Stomach (tissue), 9 donors: ENCODE measurements around the gene HES6. TPM values are rescaled to one million over a fixed set of nuclear protein-coding genes. Genes with fewer than 3 reads are reported as not detected.

Source experiments
- DNase-seq, 2 donors: peaks; one replicate each; pipeline versions ENCODE4 v3.0.0 to v3.0.0-alpha.2; 2013 to 2019
- H3K27ac ChIP-seq, 5 donors: fragments of 200-600 bp in 4 of 5; sonication (generic) in 4 of 5; one replicate each; pipeline ENCODE4 v1.5.1; 2013 to 2019; ENCODE audit warnings: mild to moderate bottlenecking in 1 of 5, moderate library complexity in 1 of 5
- H3K27me3 ChIP-seq, 3 donors: fragments of 200-600 bp; sonication (generic); one replicate each; pipeline ENCODE4 v1.5.1; 2017 to 2019; ENCODE audit warnings: mixed run types in 1 of 3
- H3K36me3 ChIP-seq, 4 donors: fragments of 200-600 bp; sonication (generic); 1 replicate in 3 of 4; 2 replicates in 1 of 4; pipeline ENCODE4 v1.5.1; 2016 to 2019
- H3K4me1 ChIP-seq, 4 donors: fragments of 200-600 bp; sonication (generic); one replicate each; pipeline ENCODE4 v1.5.1; 2016 to 2019
- H3K4me3 ChIP-seq, 4 donors: fragments of 200-600 bp; sonication (generic) in 3 of 4; one replicate each; pipeline ENCODE4 v1.5.1; 2016 to 2019; ENCODE audit warnings: mild to moderate bottlenecking in 1 of 4
- H3K9me3 ChIP-seq, 4 donors: fragments of 200-600 bp; sonication (generic); one replicate each; pipeline ENCODE4 v1.5.1; 2016 to 2019
- EP300 ChIP-seq: sonication (generic); formaldehyde crosslinking; IDR thresholded peaks from one replicate; pipeline ENCODE4 v1.6.1; 2017; ENCODE audit warnings: antibody characterized with exemption
- POLR2A ChIP-seq, 4 donors: fragments of 450-650 bp; IDR thresholded peaks; one replicate each; pipeline ENCODE4 v1.6.1; 2016; ENCODE audit warnings: antibody characterized with exemption in 4 of 4, control low read depth in 2 of 4, mild to moderate bottlenecking in 1 of 4, moderate library complexity in 1 of 4
- POLR2AphosphoS5 ChIP-seq, 3 donors: sonication (generic); formaldehyde crosslinking; IDR thresholded peaks; one replicate each; pipeline ENCODE4 v1.6.1; 2016; ENCODE audit warnings: antibody characterized with exemption in 3 of 3
- WGBS, 5 donors: extraction: QIAGEN DNeasy Blood & Tissue Kit in 3 of 5; methylation state at CpG; one replicate each; pipeline versions ENCODE4 v1.1.5 to v1.1.7; 2013 to 2018; 5-methylcytosine and 5-hydroxymethylcytosine counted together
- intact Hi-C: fragments of 100-400 bp; cut with DNase I; formaldehyde crosslinking; loops from one replicate; pipeline ENCODE4 v1.15.1; 2023; ENCODE audit warnings: low total_unique reads
- polyA plus RNA-seq, 3 donors: library from polyadenylated mRNA; stranded (reverse); fragments of 200-250 nt; gene quantifications; one replicate each; pipeline ENCODE4 v1.2.3, GENCODE V29; 2013
- total RNA-seq, 5 donors: library from RNA; depleted of rRNA; stranded (reverse); fragments of >200 nt; gene quantifications; one replicate each; pipeline versions ENCODE4 v1.1.0 to v1.2.3, GENCODE V29; 2014 to 2016
- TF ChIP-seq, protein P1 (sequence below), 7 experiments: fragments of 450-650 bp in 4 of 7; fragments of 200-600 bp in 3 of 7; sonication (generic) in 3 of 7; IDR thresholded peaks; one replicate each; pipeline ENCODE4 v1.5.1; 2016 to 2019; ENCODE audit warnings: antibody characterized with exemption in 7 of 7, control low read depth in 2 of 7, mild to moderate bottlenecking in 1 of 7
- donor health status: healthy with polysubstance abuse.
- donor health status: Bipolar disorder and iron deficiency.
- donor health status: healthy.

The HES6 gene
- total and polyA plus RNA-seq, 8 donors: 6.7 to 222 (median 17.0) TPM; not detected in 1

DNA sequence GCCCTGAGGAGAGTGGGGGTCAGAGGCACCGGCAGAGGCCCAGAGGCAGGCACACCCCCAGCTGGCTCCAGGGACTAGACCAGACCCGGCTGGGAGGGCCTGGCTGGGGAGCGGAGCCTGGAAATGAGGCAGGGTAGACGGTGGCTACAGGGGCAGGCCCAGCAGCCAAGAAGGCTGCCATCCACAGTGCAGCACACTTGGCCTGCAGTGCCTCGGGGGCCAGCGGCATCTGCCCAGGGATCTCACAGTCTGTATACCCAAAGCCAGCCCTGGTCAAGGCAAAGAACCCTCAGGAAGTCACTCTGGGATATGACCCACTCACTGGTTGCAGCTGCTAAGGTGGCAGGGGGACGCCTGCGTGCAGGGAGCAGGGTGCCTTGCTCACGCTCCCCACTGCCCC, 30.8 kb upstream of the HES6 start:
- H3K4me1 ChIP-seq: peaks cover 0 to 13% (median 8%) of the 10 kb centered on the region in 4 donors
- no peak for DNase-seq
- WGBS, 5 donors: 86 to 93% (median 92%) methylated on average over 9 of the region's 9 CpGs
- H3K27me3 ChIP-seq: no peaks in the 10 kb centered on the region
- H3K9me3 ChIP-seq: no peaks in the 10 kb centered on the region
- peaks cover 68 to 100% (median 98%) of the 10 kb centered on the region in 4 donors for H3K36me3 ChIP-seq
- intact Hi-C loops: no loop called here
- no peak overlapping the region for H3K27ac ChIP-seq
- TF ChIP-seq, protein P1, sequence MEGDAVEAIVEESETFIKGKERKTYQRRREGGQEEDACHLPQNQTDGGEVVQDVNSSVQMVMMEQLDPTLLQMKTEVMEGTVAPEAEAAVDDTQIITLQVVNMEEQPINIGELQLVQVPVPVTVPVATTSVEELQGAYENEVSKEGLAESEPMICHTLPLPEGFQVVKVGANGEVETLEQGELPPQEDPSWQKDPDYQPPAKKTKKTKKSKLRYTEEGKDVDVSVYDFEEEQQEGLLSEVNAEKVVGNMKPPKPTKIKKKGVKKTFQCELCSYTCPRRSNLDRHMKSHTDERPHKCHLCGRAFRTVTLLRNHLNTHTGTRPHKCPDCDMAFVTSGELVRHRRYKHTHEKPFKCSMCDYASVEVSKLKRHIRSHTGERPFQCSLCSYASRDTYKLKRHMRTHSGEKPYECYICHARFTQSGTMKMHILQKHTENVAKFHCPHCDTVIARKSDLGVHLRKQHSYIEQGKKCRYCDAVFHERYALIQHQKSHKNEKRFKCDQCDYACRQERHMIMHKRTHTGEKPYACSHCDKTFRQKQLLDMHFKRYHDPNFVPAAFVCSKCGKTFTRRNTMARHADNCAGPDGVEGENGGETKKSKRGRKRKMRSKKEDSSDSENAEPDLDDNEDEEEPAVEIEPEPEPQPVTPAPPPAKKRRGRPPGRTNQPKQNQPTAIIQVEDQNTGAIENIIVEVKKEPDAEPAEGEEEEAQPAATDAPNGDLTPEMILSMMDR (IDR thresholded peaks at IDR 0.05): no peak
- TF ChIP-seq EP300: no peak
- no peak for TF ChIP-seq POLR2A (IDR thresholded peaks at IDR 0.05)
- no peak for TF ChIP-seq POLR2AphosphoS5 (IDR thresholded peaks at IDR 0.05)
- no peak overlapping the region for H3K4me3 ChIP-seq

DNA sequence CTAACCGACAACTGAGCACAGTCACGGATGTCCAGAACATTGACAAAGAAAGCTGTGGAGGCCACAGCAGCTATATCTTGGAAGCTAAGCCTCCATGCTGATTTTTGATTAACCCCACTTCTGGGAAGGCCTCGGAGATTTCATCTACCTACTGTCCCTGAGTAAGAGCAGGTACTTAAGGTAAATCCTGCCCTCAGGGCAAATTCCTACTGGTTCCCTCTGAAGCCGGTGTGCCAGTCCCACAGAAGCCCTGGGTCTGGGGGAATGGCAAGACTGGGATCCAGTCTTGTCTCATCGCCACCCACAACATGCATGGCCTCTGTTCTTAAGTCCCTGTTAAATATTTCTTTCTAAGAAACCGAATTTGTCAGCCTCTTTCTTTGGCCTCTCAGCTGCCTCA, 29.9 kb upstream of the HES6 start:
- H3K36me3 ChIP-seq: peaks cover 68 to 100% (median 96%) of the 10 kb centered on the region in 4 donors
- H3K9me3 ChIP-seq: no peaks in the 10 kb centered on the region
- intact Hi-C loops: no loop called here
- TF ChIP-seq POLR2A (IDR thresholded peaks at IDR 0.05): no peak
- H3K27ac ChIP-seq: no peak overlapping the region
- peaks cover 1 to 11% (median 8%) of the 10 kb centered on the region in 4 donors for H3K4me1 ChIP-seq
- no peak for DNase-seq
- no peak overlapping the region for H3K4me3 ChIP-seq
- WGBS, 5 donors: 86 to 93% (median 92%) methylated on average over 6 of the region's 6 CpGs
- H3K27me3 ChIP-seq: no peaks in the 10 kb centered on the region

DNA sequence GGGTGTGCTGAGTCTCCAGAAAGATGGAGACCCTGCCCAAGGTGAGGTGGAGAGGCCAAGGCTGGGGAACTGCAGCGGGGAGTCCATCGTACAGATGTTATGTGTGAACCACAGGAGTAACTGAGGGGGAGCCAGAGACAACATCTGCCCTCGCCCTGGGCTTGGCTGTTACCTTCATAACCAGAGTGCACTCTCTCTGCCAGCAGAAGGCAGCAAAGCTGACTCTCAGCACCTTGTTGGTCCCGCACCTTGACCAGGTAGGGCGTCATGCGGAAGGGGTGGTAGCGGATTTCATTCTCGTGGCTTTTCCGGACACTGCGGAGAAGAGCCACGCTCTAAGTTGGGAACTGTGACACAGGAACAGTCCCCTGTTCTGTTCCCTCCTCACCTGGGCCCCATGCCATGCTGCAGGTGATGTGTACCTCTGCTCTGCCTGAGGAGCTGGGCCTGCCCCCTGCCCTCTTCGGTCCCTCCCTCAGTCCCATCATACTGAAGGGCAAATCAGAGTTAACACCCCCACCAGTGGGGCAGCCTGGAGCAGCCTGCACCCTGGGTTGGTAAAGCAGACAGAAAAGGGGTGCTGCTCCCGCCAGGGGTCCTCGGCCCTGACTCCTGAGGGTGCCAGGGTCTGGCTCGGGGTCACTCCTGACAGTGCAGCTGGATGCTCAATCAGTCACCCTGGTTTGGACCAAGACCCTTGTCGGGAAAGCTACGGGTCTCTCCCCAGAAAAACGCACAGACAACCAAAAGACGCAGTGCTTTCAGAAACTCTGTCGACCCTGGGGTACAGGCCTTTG, 28.2 kb upstream of the HES6 start:
- intact Hi-C loops: no loop called here
- Histone ChIP-seq H3K9me3 (no peaks in the 10 kb centered on the region), H3K36me3 (peaks cover 63 to 94% (median 89%) of the 10 kb centered on the region in 4 donors), H3K27me3 (no peaks in the 10 kb centered on the region), H3K27ac (no peak overlapping the region), H3K4me1 (peaks cover 17 to 19% (median 18%) of the 10 kb centered on the region in 4 donors), H3K4me3 (no peak overlapping the region)
- 87 to 93% (median 92%) methylated on average over 17 to 20 of the region's 20 CpGs for WGBS, 5 donors
- TF ChIP-seq POLR2A (IDR thresholded peaks at IDR 0.05) (no peak), EP300 (no peak), POLR2AphosphoS5 (IDR thresholded peaks at IDR 0.05) (no peak)
- TF ChIP-seq, protein P1 (IDR thresholded peaks at IDR 0.05): no peak
- DNase-seq: no peak

DNA sequence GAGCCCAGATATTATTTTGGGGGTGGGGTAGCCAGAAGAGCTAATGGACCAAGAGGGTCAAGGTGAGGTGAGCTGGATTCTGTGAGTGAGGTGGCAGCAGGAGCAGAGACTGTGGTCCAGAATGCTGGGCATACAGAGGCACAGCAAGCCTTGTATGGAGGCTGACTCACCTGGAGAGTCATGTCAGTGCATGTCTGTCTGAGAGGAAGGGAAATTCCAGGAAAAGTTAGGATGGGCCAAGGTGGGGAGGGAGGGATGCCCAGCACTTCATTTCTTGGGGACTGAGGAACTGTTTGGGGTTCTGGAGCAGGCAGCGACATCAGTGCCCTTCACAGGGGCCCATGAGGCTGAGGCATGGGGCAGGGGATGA, 27.5 kb upstream of the HES6 start:
- 92 to 100% (median 95%) methylated on average over 1 of the region's 1 CpG for WGBS, 5 donors
- Histone ChIP-seq H3K36me3 (peaks cover 63 to 94% (median 89%) of the 10 kb centered on the region in 4 donors), H3K4me1 (peaks cover 22 to 26% (median 24%) of the 10 kb centered on the region in 4 donors)

More for the DNA sequence above, 27.5 kb upstream of the HES6 start:
- no peak overlapping the region for H3K4me3 ChIP-seq
- intact Hi-C loops: no loop called here
- TF ChIP-seq, protein P1 (IDR thresholded peaks at IDR 0.05): no peak
- TF ChIP-seq EP300: no peak
- no peak for TF ChIP-seq POLR2AphosphoS5 (IDR thresholded peaks at IDR 0.05)
- no peak for TF ChIP-seq POLR2A (IDR thresholded peaks at IDR 0.05)
- H3K27me3 ChIP-seq: no peaks in the 10 kb centered on the region
- H3K27ac ChIP-seq: no peak overlapping the region
- no peak for DNase-seq
- no peaks in the 10 kb centered on the region for H3K9me3 ChIP-seq
